Hepatocyte (in vitro differentiated cells): ENCODE results near the gene B3GALNT2. TPM values are rescaled to one million over a fixed set of nuclear protein-coding genes. Genes with fewer than 3 reads are reported as not detected.

Experiments used
- DNase-seq: peaks from one replicate; pipeline ENCODE4 v3.0.0-alpha.2; 2016; ENCODE audit warnings: low spot score
- H2AFZ ChIP-seq: fragments of 200-600 bp; sonication (generic); 2 replicates; pipeline ENCODE4 v1.6.0; 2016; ENCODE audit warnings: antibody characterized with exemption, mild to moderate bottlenecking
- H3K27ac ChIP-seq: fragments of 200-600 bp; sonication (generic); 2 replicates; pipeline ENCODE4 v1.5.1; 2016; ENCODE audit warnings: mild to moderate bottlenecking
- H3K27me3 ChIP-seq: fragments of 200-600 bp; sonication (generic); 2 replicates; pipeline ENCODE4 v1.6.1; 2016
- H3K36me3 ChIP-seq: fragments of 200-600 bp; sonication (generic); replicated peaks from 2 replicates; pipeline ENCODE4 v1.5.1; 2016; ENCODE audit warnings: low read depth; ENCODE audit not compliant: insufficient read depth
- H3K4me1 ChIP-seq: fragments of 200-600 bp; sonication (generic); 2 replicates; pipeline ENCODE4 v1.5.1; 2016; ENCODE audit warnings: mild to moderate bottlenecking, moderate library complexity; ENCODE audit not compliant: insufficient read depth
- H3K4me2 ChIP-seq: fragments of 200-600 bp; sonication (generic); 2 replicates; pipeline ENCODE4 v1.6.0; 2016
- H3K4me3 ChIP-seq: fragments of 200-600 bp; sonication (generic); 2 replicates; pipeline ENCODE4 v1.5.1; 2016; ENCODE audit warnings: mild to moderate bottlenecking
- H3K79me2 ChIP-seq: fragments of 200-600 bp; sonication (generic); 2 replicates; pipeline ENCODE4 v1.6.0; 2017; ENCODE audit warnings: mild to moderate bottlenecking
- H3K9me2 ChIP-seq: fragments of 200-600 bp; sonication (generic); replicated peaks from 2 replicates; pipeline ENCODE4 v1.6.0; 2017; ENCODE audit warnings: mild to moderate bottlenecking; ENCODE audit not compliant: insufficient read depth
- H3K9me3 ChIP-seq: fragments of 200-600 bp; sonication (generic); 2 replicates; pipeline ENCODE4 v1.5.1; 2016; ENCODE audit warnings: low read depth, mild to moderate bottlenecking
- H4K20me1 ChIP-seq: fragments of 200-600 bp; sonication (generic); 2 replicates; pipeline ENCODE4 v1.6.0; 2016; ENCODE audit warnings: mild to moderate bottlenecking; ENCODE audit not compliant: insufficient read depth, poor library complexity, severe bottlenecking
- EZH2 ChIP-seq: fragments of 200-600 bp; sonication (generic); IDR thresholded peaks from 2 replicates; pipeline ENCODE4 v1.6.1; 2016; ENCODE audit warnings: antibody characterized with exemption, mild to moderate bottlenecking, borderline replicate concordance
- EZH2phosphoT487 ChIP-seq: fragments of 200-600 bp; sonication (generic); IDR thresholded peaks from one replicate; pipeline ENCODE4 v1.6.1; 2018; ENCODE audit warnings: antibody characterized with exemption, mild to moderate bottlenecking, low read depth, moderate library complexity; ENCODE audit not compliant: unreplicated experiment, severe bottlenecking
- WGBS: methylation state at CpG from one replicate; pipeline ENCODE4 v1.1.6; 2016; ENCODE audit warnings: low lambda C conversion rate; ENCODE audit errors: missing lambda C conversion rate; 5-methylcytosine and 5-hydroxymethylcytosine counted together
- polyA plus RNA-seq: library from polyadenylated mRNA; unstranded; fragments of >200 nt; fragmentation: Nextera tagmentation; extraction: Ambion mirVana; gene quantifications from 2 replicates; pipeline ENCODE4 v1.2.1, GENCODE V29; 2016
- total RNA-seq: library from RNA; depleted of rRNA; stranded (reverse); fragments of >200 nt; gene quantifications from 2 replicates; pipeline ENCODE4 v1.2.3, GENCODE V29; 2014
- TF ChIP-seq, protein P1 (sequence below): fragments of 200-600 bp; sonication (generic); IDR thresholded peaks from 2 replicates; pipeline ENCODE4 v1.5.1; 2016; ENCODE audit warnings: antibody characterized with exemption, mild to moderate bottlenecking; ENCODE audit not compliant: poor library complexity

B3GALNT2 gene
- total RNA-seq: 23.3 and 24.2 TPM in 2 replicates
- 8.1 and 15.4 TPM in 2 replicates for polyA plus RNA-seq

GRCh38 chr1:235504122-235504493, at the start of gene B3GALNT2:
Gene B3GALNT2 (minus strand): TSS chr1:235504452. CDS start chr1:235504252, 200 bp downstream.
- 1% methylated on average over 26 of the region's 48 CpGs for WGBS
- Histone ChIP-seq H3K4me1 (peaks cover 9% of the 10 kb centered on the region), H3K4me2 (peak within 1 kb of the TSS; percentile 84), H3K27me3 (no peaks in the 10 kb centered on the region), H3K4me3 (peak within 1 kb of the TSS; percentile 91), H2AFZ (peak within 1 kb of the TSS; percentile 88), H3K9me2 (no peaks in the 10 kb centered on the region), H3K27ac (peak within 1 kb of the TSS; percentile 98), H3K79me2 (peaks cover 32% of the 10 kb centered on the region), H3K36me3 (no peaks in the 10 kb centered on the region), H4K20me1 (peaks cover 7% of the 10 kb centered on the region), H3K9me3 (no peaks in the 10 kb centered on the region)
- DNase-seq: no peak
- TF ChIP-seq EZH2phosphoT487 (no peak), EZH2 (no peak)
- TF ChIP-seq, protein P1, sequence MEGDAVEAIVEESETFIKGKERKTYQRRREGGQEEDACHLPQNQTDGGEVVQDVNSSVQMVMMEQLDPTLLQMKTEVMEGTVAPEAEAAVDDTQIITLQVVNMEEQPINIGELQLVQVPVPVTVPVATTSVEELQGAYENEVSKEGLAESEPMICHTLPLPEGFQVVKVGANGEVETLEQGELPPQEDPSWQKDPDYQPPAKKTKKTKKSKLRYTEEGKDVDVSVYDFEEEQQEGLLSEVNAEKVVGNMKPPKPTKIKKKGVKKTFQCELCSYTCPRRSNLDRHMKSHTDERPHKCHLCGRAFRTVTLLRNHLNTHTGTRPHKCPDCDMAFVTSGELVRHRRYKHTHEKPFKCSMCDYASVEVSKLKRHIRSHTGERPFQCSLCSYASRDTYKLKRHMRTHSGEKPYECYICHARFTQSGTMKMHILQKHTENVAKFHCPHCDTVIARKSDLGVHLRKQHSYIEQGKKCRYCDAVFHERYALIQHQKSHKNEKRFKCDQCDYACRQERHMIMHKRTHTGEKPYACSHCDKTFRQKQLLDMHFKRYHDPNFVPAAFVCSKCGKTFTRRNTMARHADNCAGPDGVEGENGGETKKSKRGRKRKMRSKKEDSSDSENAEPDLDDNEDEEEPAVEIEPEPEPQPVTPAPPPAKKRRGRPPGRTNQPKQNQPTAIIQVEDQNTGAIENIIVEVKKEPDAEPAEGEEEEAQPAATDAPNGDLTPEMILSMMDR: no peak

GRCh38 chr1:235553112-235553551, 48.9 kb upstream of the B3GALNT2 start:
- no peaks in the 10 kb centered on the region for H3K79me2 ChIP-seq
- no peak for TF ChIP-seq EZH2
- no peak overlapping the region for H3K4me2 ChIP-seq
- H3K27ac ChIP-seq: no peak overlapping the region
- H3K4me3 ChIP-seq: no peak overlapping the region
- no peaks in the 10 kb centered on the region for H3K4me1 ChIP-seq
- H3K27me3 ChIP-seq: no peaks in the 10 kb centered on the region
- no peaks in the 10 kb centered on the region for H3K9me2 ChIP-seq
- H3K9me3 ChIP-seq: no peaks in the 10 kb centered on the region
- 57% methylated on average over 5 of the region's 5 CpGs for WGBS
- no peaks in the 10 kb centered on the region for H3K36me3 ChIP-seq
- H4K20me1 ChIP-seq: no peaks in the 10 kb centered on the region
- H2AFZ ChIP-seq: no peak overlapping the region
- peak; percentile 34 for DNase-seq

- no peaks in the 10 kb centered on the region for H3K27me3 ChIP-seq
- H3K36me3 ChIP-seq: no peaks in the 10 kb centered on the region
- no peaks in the 10 kb centered on the region for H4K20me1 ChIP-seq
- no peak overlapping the region for H3K27ac ChIP-seq
- WGBS: 89% methylated on average over 10 of the region's 10 CpGs
- H3K9me2 ChIP-seq: no peaks in the 10 kb centered on the region
- H3K9me3 ChIP-seq: no peaks in the 10 kb centered on the region
- no peaks in the 10 kb centered on the region for H3K4me1 ChIP-seq
- H2AFZ ChIP-seq: no peak overlapping the region
- no peak overlapping the region for H3K4me3 ChIP-seq
- H3K79me2 ChIP-seq: no peaks in the 10 kb centered on the region
- DNase-seq: no peak
- H3K4me2 ChIP-seq: no peak overlapping the region
- TF ChIP-seq EZH2: no peak
- TF ChIP-seq, protein P1: no peak
These were observed 48.0 kb upstream of the B3GALNT2 start for GRCh38 chr1:235552146-235552716.

DNA sequence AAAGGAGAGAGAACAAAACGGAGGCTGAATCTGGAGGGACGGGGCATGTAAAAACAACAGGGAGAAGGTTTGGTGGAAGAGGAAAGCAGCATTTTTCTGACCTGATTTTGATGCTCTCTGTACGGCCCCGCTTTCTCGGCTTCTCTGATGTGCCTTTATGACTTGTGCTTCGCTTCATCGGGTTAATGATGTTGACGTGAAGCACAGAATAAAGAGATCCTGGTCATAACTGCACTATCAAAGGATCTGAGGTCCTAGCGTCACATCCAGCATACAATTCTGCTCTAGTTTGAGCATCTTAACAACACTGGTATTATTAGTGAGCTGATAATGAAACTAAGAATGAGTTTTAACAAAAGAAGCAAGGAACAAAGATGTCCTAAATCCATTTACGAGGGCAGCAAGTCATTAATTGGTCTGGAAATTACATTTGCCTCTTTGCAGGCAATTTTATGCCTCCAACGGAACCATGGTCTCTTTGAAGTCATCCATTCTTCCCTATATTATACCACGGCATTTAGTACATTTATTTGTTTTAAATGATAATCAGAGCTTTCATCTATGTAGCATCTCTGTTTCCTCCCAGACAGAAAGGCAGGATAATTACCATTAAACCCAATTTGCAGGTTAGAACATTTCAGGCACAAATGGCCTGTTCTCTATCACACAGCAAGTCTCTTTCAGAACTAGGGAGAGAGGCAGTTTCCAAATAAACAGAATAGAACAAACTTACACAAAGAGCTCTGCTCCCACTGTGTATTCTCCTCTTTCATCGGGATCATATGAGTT, 45.3 kb upstream of the B3GALNT2 start:
- no peaks in the 10 kb centered on the region for H3K4me1 ChIP-seq
- no peaks in the 10 kb centered on the region for H3K79me2 ChIP-seq
- no peaks in the 10 kb centered on the region for H3K27me3 ChIP-seq
- no peaks in the 10 kb centered on the region for H3K36me3 ChIP-seq
- H4K20me1 ChIP-seq: no peaks in the 10 kb centered on the region
- WGBS: 55% methylated on average over 13 of the region's 13 CpGs
- no peaks in the 10 kb centered on the region for H3K9me2 ChIP-seq
- DNase-seq: no peak
- H3K4me2 ChIP-seq: no peak overlapping the region
- H3K27ac ChIP-seq: no peak overlapping the region
- no peaks in the 10 kb centered on the region for H3K9me3 ChIP-seq
- H2AFZ ChIP-seq: no peak overlapping the region
- H3K4me3 ChIP-seq: no peak overlapping the region
- TF ChIP-seq, protein P1: no peak
- TF ChIP-seq EZH2 (no peak), EZH2phosphoT487 (no peak)
